OCI-LY3 (cell line): ENCODE data around the gene NDUFB8.

ENCODE experiments used
- EZH2phosphoT487 ChIP-seq: fragments of 200-600 bp; shearing (Covaris generic); IDR thresholded peaks from 2 replicates; pipeline ENCODE4 v1.6.1; 2018; ENCODE audit warnings: antibody characterized with exemption, mixed run types, low read depth
- TF ChIP-seq, protein P1 (sequence below): fragments of 200-600, 300-600 bp; sonication (generic); IDR thresholded peaks from 2 replicates; pipeline ENCODE4 v1.5.1; 2014; ENCODE audit warnings: antibody characterized with exemption, low read length, low read depth

- TF ChIP-seq, protein P1, sequence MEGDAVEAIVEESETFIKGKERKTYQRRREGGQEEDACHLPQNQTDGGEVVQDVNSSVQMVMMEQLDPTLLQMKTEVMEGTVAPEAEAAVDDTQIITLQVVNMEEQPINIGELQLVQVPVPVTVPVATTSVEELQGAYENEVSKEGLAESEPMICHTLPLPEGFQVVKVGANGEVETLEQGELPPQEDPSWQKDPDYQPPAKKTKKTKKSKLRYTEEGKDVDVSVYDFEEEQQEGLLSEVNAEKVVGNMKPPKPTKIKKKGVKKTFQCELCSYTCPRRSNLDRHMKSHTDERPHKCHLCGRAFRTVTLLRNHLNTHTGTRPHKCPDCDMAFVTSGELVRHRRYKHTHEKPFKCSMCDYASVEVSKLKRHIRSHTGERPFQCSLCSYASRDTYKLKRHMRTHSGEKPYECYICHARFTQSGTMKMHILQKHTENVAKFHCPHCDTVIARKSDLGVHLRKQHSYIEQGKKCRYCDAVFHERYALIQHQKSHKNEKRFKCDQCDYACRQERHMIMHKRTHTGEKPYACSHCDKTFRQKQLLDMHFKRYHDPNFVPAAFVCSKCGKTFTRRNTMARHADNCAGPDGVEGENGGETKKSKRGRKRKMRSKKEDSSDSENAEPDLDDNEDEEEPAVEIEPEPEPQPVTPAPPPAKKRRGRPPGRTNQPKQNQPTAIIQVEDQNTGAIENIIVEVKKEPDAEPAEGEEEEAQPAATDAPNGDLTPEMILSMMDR: no peak
- TF ChIP-seq EZH2phosphoT487: no peak
Observed at GRCh38 chr10:100561005-100561404, 31.3 kb upstream of the NDUFB8 start.
